Neural progenitor cell (in vitro differentiated cells): ENCODE data around the gene TRAPPC2L.

Experiments
- EZH2 ChIP-seq: fragments of 200-600 bp; sonication (generic); IDR thresholded peaks from 2 replicates; pipeline ENCODE4 v1.6.1; 2017; ENCODE audit warnings: antibody characterized with exemption, mild to moderate bottlenecking, moderate library complexity
- EZH2phosphoT487 ChIP-seq: fragments of 200-600 bp; sonication (generic); IDR thresholded peaks from 2 replicates; pipeline ENCODE4 v1.6.1; 2017; ENCODE audit warnings: antibody characterized with exemption
- TF ChIP-seq, protein P1 (sequence below): fragments of 200-600 bp; sonication (generic); IDR thresholded peaks from 2 replicates; pipeline ENCODE4 v1.5.1; 2017; ENCODE audit warnings: antibody characterized with exemption, mild to moderate bottlenecking

DNA sequence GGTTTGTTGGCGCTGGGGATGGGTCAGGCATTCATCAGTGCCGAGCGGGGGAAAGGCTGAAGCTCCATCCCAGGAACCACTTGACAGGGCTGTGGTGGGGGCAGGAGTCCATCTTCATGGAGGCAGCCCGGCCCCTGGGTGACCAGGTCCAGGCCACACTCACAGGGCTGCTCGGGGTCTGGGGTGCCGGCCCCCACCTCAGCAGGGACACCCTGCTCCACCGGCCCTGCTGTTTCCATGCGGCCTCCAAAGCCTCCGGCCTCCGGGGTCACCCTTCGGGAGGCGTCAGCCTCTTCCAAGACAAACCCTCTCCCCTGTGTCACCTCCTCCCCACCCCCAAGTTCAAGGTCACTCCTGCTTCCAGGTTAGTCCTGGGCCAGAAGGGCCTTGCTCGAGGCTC, 22.3 kb upstream of the TRAPPC2L start:
- TF ChIP-seq, protein P1, sequence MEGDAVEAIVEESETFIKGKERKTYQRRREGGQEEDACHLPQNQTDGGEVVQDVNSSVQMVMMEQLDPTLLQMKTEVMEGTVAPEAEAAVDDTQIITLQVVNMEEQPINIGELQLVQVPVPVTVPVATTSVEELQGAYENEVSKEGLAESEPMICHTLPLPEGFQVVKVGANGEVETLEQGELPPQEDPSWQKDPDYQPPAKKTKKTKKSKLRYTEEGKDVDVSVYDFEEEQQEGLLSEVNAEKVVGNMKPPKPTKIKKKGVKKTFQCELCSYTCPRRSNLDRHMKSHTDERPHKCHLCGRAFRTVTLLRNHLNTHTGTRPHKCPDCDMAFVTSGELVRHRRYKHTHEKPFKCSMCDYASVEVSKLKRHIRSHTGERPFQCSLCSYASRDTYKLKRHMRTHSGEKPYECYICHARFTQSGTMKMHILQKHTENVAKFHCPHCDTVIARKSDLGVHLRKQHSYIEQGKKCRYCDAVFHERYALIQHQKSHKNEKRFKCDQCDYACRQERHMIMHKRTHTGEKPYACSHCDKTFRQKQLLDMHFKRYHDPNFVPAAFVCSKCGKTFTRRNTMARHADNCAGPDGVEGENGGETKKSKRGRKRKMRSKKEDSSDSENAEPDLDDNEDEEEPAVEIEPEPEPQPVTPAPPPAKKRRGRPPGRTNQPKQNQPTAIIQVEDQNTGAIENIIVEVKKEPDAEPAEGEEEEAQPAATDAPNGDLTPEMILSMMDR, result no peak
- TF ChIP-seq EZH2phosphoT487 (no peak), EZH2 (no peak)
